GM12878 (cell line): ENCODE results near the gene SNAPC2. TPM values are rescaled to one million over a fixed set of nuclear protein-coding genes. Genes with fewer than 3 reads are reported as not detected.

Source experiments
- ATAC-seq: fragments of 200-7000 bp; cut with Tn5 transposase; 3 replicates; pipeline ENCODE4 v1.9.1; 2020; ENCODE audit warnings: mild to moderate bottlenecking, moderate library complexity
- BruUV-seq: library from RNA; stranded (reverse); fragments of 400-500 nt; replicated peaks from 2 replicates; lab custom pipeline; 2021; lab: Mats Ljungman, UMichigan
- CTCF ChIA-PET: fragments of 300-600 bp; sonication (Branson Sonifier 250); formaldehyde crosslinking; extraction: SDS; loops from one replicate; lab custom pipeline; 2021; ENCODE audit warnings: inconsistent platforms; lab: Yijun Ruan, JAX
- POLR2A ChIA-PET: fragments of 350-600 bp; formaldehyde crosslinking; extraction: SDS; loops from one replicate; lab custom pipeline; 2021; ENCODE audit warnings: inconsistent platforms; lab: Charles Lee
- RAD21 ChIA-PET: fragments of 300-600 bp; sonication (Branson Sonifier 250); formaldehyde crosslinking; loops from one replicate; lab custom pipeline; 2023; ENCODE audit warnings: antibody characterized with exemption; ENCODE audit not compliant: unreplicated experiment; lab: Charles Lee
- SMC1A ChIA-PET: fragments of 300-600 bp; sonication (Branson Sonifier 250); formaldehyde crosslinking; loops from one replicate; lab custom pipeline; 2023; ENCODE audit not compliant: unreplicated experiment, uncharacterized antibody; lab: Charles Lee
- DNase-seq: peaks from one replicate; pipeline ENCODE4 v3.0.0-alpha.2; 2011; ENCODE audit warnings: low read depth, low spot score
- FAIRE-seq: peaks from 3 replicates; lab custom pipeline; 2011; peaks lifted over from hg19 to GRCh38; lab: Jason Lieb, UNC
- H2AFZ ChIP-seq: 2 replicates; pipeline ENCODE4 v1.6.0; 2011; ENCODE audit warnings: low read depth, low read length, control low read depth; ENCODE audit not compliant: control insufficient read depth
- H3K27ac ChIP-seq: 2 replicates; pipeline ENCODE4 v1.5.1; 2011; ENCODE audit warnings: control low read depth; ENCODE audit not compliant: control insufficient read depth, insufficient read depth
- H3K27me3 ChIP-seq, 2 experiments: replicated peaks in 1 of 2; 2 replicates each; pipeline versions ENCODE4 v1.6.0 to v1.6.1; 2011; ENCODE audit warnings: low read length in 1 of 2; ENCODE audit not compliant: control insufficient read depth in 2 of 2, insufficient read depth in 2 of 2
- H3K36me3 ChIP-seq, 2 experiments: 2 replicates each; pipeline ENCODE4 v1.5.1; 2011; ENCODE audit warnings: low read length in 1 of 2; ENCODE audit not compliant: control insufficient read depth in 2 of 2, insufficient read depth in 2 of 2
- H3K4me1 ChIP-seq: 2 replicates; pipeline ENCODE4 v1.6.1; 2011; ENCODE audit warnings: mild to moderate bottlenecking, low read length, moderate library complexity, mixed read lengths; ENCODE audit not compliant: control insufficient read depth, insufficient read depth
- H3K4me2 ChIP-seq: 2 replicates; pipeline ENCODE4 v1.6.0; 2011; ENCODE audit warnings: control low read depth; ENCODE audit not compliant: control insufficient read depth, insufficient read depth
- H3K4me3 ChIP-seq: fragments of 200-600 bp; sonication (generic); 2 replicates; pipeline ENCODE4 v1.5.1; 2016
- H3K79me2 ChIP-seq: 2 replicates; pipeline ENCODE4 v1.6.0; 2011; ENCODE audit warnings: low read length; ENCODE audit not compliant: control insufficient read depth, insufficient read depth
- H3K9ac ChIP-seq: 2 replicates; pipeline ENCODE4 v1.8.0; 2011; ENCODE audit warnings: low read length, control low read depth, mixed read lengths; ENCODE audit not compliant: control insufficient read depth, insufficient read depth
- H3K9me3 ChIP-seq: replicated peaks from 3 replicates; pipeline ENCODE4 v1.5.1; 2011; ENCODE audit warnings: mild to moderate bottlenecking, low read length; ENCODE audit not compliant: control insufficient read depth, insufficient read depth
- H4K20me1 ChIP-seq: 2 replicates; pipeline ENCODE4 v1.6.0; 2011; ENCODE audit not compliant: control insufficient read depth, insufficient read depth
- CHD4 ChIP-seq: fragments of 200-600 bp; sonication (generic); IDR thresholded peaks from 2 replicates; pipeline ENCODE4 v1.6.1; 2016; ENCODE audit warnings: mild to moderate bottlenecking
- IRF4 ChIP-seq: IDR thresholded peaks from 2 replicates; pipeline ENCODE4 v1.6.1; 2011; ENCODE audit warnings: low read depth, low read length
- RELA ChIP-seq: fragments of 450-650 bp; IDR thresholded peaks from 2 replicates; pipeline ENCODE4 v1.8.0; 2014; ENCODE audit warnings: borderline replicate concordance; ENCODE audit not compliant: partially characterized antibody
- WGBS: methylation state at CpG from one replicate; pipeline ENCODE4 v1.1.6; 2016; ENCODE audit warnings: low lambda C conversion rate; ENCODE audit not compliant: insufficient replicate concordance, insufficient coverage; ENCODE audit errors: missing lambda C conversion rate; 5-methylcytosine and 5-hydroxymethylcytosine counted together
- in situ Hi-C: fragments of 300-500 bp; cut with MboI; formaldehyde crosslinking; loops from 9 replicates; pipeline ENCODE4 v1.14.3; 2018; ENCODE audit warnings: mixed read lengths
- intact Hi-C: fragments of 100-400 bp; cut with micrococcal nuclease; formaldehyde crosslinking; loops from one replicate; pipeline ENCODE4 v1.14.2; 2022; ENCODE audit not compliant: unreplicated experiment
- polyA plus RNA-seq, 11 experiments: library from polyadenylated mRNA; depleted of rRNA in 4 of 11; unstranded in 6 of 11; stranded (reverse) in 5 of 11; fragments of >200 nt; fragmentation: Nextera tagmentation in 4 of 11; fragmentation: Illumina TruSeq in 1 of 11; extraction: Ambion mirVana in 4 of 11; extraction: Trizol in 1 of 11; gene quantifications; 1 replicate in 1 of 11; 2 replicates in 10 of 11; pipeline versions ENCODE4 v1.2.1 to v1.2.3, GENCODE V29; 2011 to 2016; ENCODE audit warnings: inconsistent platforms in 2 of 11, missing spikeins in 2 of 11, low read depth in 1 of 11
- total RNA-seq, 4 experiments: library from RNA; depleted of rRNA in 3 of 4; stranded (reverse); fragments of >200 nt in 3 of 4; fragmentation: Illumina TruSeq in 1 of 4; extraction: Trizol in 1 of 4; gene quantifications; 2 replicates each; pipeline versions ENCODE4 v1.2.1 to v1.2.3, GENCODE V29; 2013 to 2021
- TF ChIP-seq, protein P1 (sequence below): fragments of 450-650 bp; IDR thresholded peaks from 2 replicates; pipeline ENCODE4 v1.6.1; 2017; ENCODE audit warnings: mild to moderate bottlenecking

The SNAPC2 gene
- total and polyA plus RNA-seq, 10 of the 15 experiments (the other 5 are each of a cell fraction or from before 2014, with no cell fraction given) = 0.19 to 20.8 (median 12.6) TPM

DNA sequence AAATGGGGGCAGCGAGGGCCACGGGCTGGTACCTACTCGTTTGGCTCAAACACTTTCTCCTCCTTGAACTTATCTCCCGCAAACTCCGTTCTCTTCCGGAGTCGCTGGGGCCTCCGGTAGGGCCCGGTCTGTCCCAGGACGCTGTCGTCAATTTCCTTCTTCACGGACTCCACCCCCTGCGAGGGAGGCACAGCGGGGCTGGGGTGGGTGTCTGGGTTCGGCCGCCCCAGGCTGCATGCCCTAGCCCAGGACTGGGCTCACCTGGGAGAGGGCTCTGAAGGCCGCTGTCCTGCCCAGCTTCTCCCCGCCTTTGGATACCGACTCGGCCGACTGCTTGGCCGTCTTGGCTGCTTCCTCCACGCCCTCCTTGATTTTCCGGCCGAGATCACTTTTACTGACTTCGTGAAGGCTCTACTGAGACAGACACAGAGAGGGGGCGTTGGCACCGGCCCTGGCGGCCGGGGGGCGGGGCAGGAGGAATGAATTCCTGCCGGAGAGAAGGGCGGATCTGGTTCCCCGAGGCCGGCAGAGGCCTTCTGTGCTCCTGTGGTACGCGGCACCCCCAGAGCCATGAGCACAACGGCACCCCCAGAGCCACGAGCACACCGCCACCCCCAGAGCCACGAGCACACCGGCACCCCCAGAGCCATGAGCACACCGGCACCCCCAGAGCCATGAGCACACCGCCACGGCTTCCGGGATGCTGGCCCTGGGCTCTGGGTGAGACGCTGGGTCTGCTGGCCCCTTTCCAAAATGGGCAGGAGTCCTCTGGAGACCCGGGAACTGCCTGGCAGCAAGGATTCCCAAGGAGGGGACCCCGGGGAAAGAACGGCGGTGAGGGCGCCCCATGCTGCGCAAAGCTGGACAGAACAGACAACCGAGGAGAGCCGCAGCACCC, 13.9 kb downstream of the SNAPC2 start:
- Histone ChIP-seq H4K20me1 (no peaks in the 10 kb centered on the region), H3K4me2 (no peak overlapping the region), H3K4me1 (no peaks in the 10 kb centered on the region; the same call in 1 of the 2 replicates), H3K27me3 (no peaks in the 10 kb centered on the region), H3K36me3 (peaks cover 13 to 43% of the 10 kb centered on the region in 2 experiments; a peak in 3 of 4 replicates), H3K9ac (no peak overlapping the region), H3K79me2 (no peaks in the 10 kb centered on the region), H3K4me3 (no peak overlapping the region), H3K9me3 (no peaks in the 10 kb centered on the region), H2AFZ (no peak overlapping the region), H3K27ac (no peak overlapping the region)
- TF ChIP-seq, protein P1, sequence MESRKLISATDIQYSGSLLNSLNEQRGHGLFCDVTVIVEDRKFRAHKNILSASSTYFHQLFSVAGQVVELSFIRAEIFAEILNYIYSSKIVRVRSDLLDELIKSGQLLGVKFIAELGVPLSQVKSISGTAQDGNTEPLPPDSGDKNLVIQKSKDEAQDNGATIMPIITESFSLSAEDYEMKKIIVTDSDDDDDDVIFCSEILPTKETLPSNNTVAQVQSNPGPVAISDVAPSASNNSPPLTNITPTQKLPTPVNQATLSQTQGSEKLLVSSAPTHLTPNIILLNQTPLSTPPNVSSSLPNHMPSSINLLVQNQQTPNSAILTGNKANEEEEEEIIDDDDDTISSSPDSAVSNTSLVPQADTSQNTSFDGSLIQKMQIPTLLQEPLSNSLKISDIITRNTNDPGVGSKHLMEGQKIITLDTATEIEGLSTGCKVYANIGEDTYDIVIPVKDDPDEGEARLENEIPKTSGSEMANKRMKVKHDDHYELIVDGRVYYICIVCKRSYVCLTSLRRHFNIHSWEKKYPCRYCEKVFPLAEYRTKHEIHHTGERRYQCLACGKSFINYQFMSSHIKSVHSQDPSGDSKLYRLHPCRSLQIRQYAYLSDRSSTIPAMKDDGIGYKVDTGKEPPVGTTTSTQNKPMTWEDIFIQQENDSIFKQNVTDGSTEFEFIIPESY = no peak
- TF ChIP-seq RELA (no peak), IRF4 (no peak), CHD4 (no peak)
- ChIA-PET RAD21 (no interaction called here), SMC1A (no interaction called here), CTCF (no interaction called here), POLR2A (no interaction called here)
- WGBS = 95% methylated on average over 40 of the region's 55 CpGs
- in situ Hi-C loops (no loop called here), intact Hi-C loops (no loop called here)
- DNase-seq (no peak), ATAC-seq (no peak), FAIRE-seq (no peak)
- BruUV-seq = no TSS peak
